Cardiac septum (tissue), 1 donor: Measurements from ENCODE around the gene RUFY3. TPM values are rescaled to one million over a fixed set of nuclear protein-coding genes. Genes with fewer than 3 reads are reported as not detected.
"Not testable (repeated sequence)": the region's sequence is repeated elsewhere in the genome, so short reads cannot be mapped to it uniquely, and the experiment has no call there.

Experiments used
- DNase-seq: peaks from one replicate; pipeline ENCODE4 v3.0.0-alpha.2; 2020; ENCODE audit warnings: low spot score
- intact Hi-C: fragments of 100-400 bp; cut with DNase I; formaldehyde crosslinking; loops from one replicate; pipeline ENCODE4 v1.14.0; 2022
- long read RNA-seq: library from polyadenylated mRNA; unstranded; transcript quantifications from one replicate; pipeline ENCODE4 v2.0.0, GENCODE V29; 2021
- total RNA-seq: library from RNA; stranded (reverse); fragmentation: NEBNext Ultra II Directional; extraction: Animal tissue kit (Norgen Biotek cat#: 25700); gene quantifications from one replicate; pipeline ENCODE4 v1.2.1, GENCODE V29; 2021
- donor health status: DM: no; HTN: no; CAD: no.

Gene RUFY3
- 26.1 TPM for total RNA-seq
- long read RNA-seq, partial matches to known transcripts, result 5 of 28 reads
- long read RNA-seq, other reads (novel, unspliced or antisense), result 20 of 28 reads

- intact Hi-C loops, result no loop called here
- no peak for DNase-seq
Observed at GRCh38 chr4:70721747-70722146, at the start of gene RUFY3. Gene RUFY3, plus strand, starts transcription at chr4:70721964. Its CDS starts 610 bp downstream, at chr4:70722574.

- intact Hi-C loops, result no loop called here
- DNase-seq, result no peak
Observed at GRCh38 chr4:70674191-70674590, 47.6 kb upstream of the RUFY3 start.

- DNase-seq, result no peak
- intact Hi-C loops, result no loop called here
Observed at GRCh38 chr4:70674731-70675130, 47.0 kb upstream of the RUFY3 start.

GRCh38 chr4:70676554-70677090 lies 45.1 kb upstream of the RUFY3 start:
- no peak for DNase-seq
- intact Hi-C loops, result no loop called here

- no peak for DNase-seq
- intact Hi-C loops, result no loop called here
Observed at GRCh38 chr4:70678383-70678999, 43.3 kb upstream of the RUFY3 start.

GRCh38 chr4:70680934-70681333 lies 40.8 kb upstream of the RUFY3 start:
- no peak for DNase-seq
- intact Hi-C loops, result no loop called here

- intact Hi-C loops, result no loop called here
- no peak for DNase-seq
Observed at GRCh38 chr4:70681704-70682103, 40.1 kb upstream of the RUFY3 start.

- DNase-seq, intact Hi-C loops: not testable (repeated sequence)
Observed at GRCh38 chr4:70682142-70682541, 39.6 kb upstream of the RUFY3 start.

GRCh38 chr4:70687392-70687791 lies 34.4 kb upstream of the RUFY3 start:
- intact Hi-C loops, result no loop called here
- DNase-seq, result no peak

GRCh38 chr4:70687821-70688794 lies 33.7 kb upstream of the RUFY3 start, which contains the start of gene UTP3:
Gene UTP3, plus strand, starts transcription at chr4:70688532. Its CDS starts 146 bp downstream, at chr4:70688678.
- DNase-seq, result peak; percentile 97
- intact Hi-C loops, result loop anchor here (1.0 to 2.0 kb wide), 3 partner anchors 16 to 305 kb away; partner anchors contain the start of genes DCK and GRSF1

GRCh38 chr4:70688795-70689231 lies 33.0 kb upstream of the RUFY3 start:
- intact Hi-C loops, result loop anchor here (1.0 to 2.0 kb wide), 3 partner anchors 15 to 304 kb away; partner anchors contain the start of genes DCK and GRSF1
- no peak for DNase-seq

GRCh38 chr4:70691661-70692060 lies 30.1 kb upstream of the RUFY3 start:
- DNase-seq, result no peak
- intact Hi-C loops, result no loop called here

- intact Hi-C loops, result not testable (repeated sequence)
Observed at GRCh38 chr4:70694633-70695032, 27.1 kb upstream of the RUFY3 start.

GRCh38 chr4:70698435-70698834 lies 23.3 kb upstream of the RUFY3 start:
- intact Hi-C loops, result not testable (repeated sequence)

More at GRCh38 chr4:70694633-70695032, 27.1 kb upstream of the RUFY3 start:
- not testable (repeated sequence) for DNase-seq

GRCh38 chr4:70700712-70701111 lies 21.1 kb upstream of the RUFY3 start:
- intact Hi-C loops, result no loop called here
- no peak for DNase-seq

More at GRCh38 chr4:70698435-70698834, 23.3 kb upstream of the RUFY3 start:
- DNase-seq, result not testable (repeated sequence)

GRCh38 chr4:70701271-70701670 lies 20.5 kb upstream of the RUFY3 start:
- no peak for DNase-seq
- intact Hi-C loops, result no loop called here

GRCh38 chr4:70702592-70702991 lies 19.2 kb upstream of the RUFY3 start:
- intact Hi-C loops, DNase-seq: not testable (repeated sequence)

- DNase-seq, result no peak
- intact Hi-C loops, result loop anchor here (1.0 to 2.0 kb wide), 3 partner anchors 15 to 199 kb away; partner anchors contain the start of genes GRSF1, MOB1B and UTP3
Observed at GRCh38 chr4:70703619-70704214, 18.0 kb upstream of the RUFY3 start.
